Activated naive CD4-positive, alpha-beta T cell treated with anti-CD3 and anti-CD28 coated beads, Interleukin-2, amount 50 U/mL, for 24 hours (primary cell): ENCODE measurements around the gene HYLS1.

Source experiments
- H3K27ac Mint-ChIP-seq: one replicate; pipeline ENCODE4 v1.8.0; 2021; ENCODE audit warnings: mild to moderate bottlenecking, mixed read lengths
- H3K27me3 Mint-ChIP-seq: one replicate; pipeline ENCODE4 v1.8.0; 2021; ENCODE audit warnings: mixed read lengths
- H3K36me3 Mint-ChIP-seq: one replicate; pipeline ENCODE4 v1.8.0; 2021; ENCODE audit warnings: mixed read lengths
- H3K4me1 Mint-ChIP-seq: one replicate; pipeline ENCODE4 v1.8.0; 2021; ENCODE audit warnings: mixed read lengths
- H3K4me3 Mint-ChIP-seq: one replicate; pipeline ENCODE4 v1.8.0; 2021; ENCODE audit warnings: mild to moderate bottlenecking, mixed read lengths
- H3K9me3 Mint-ChIP-seq: one replicate; pipeline ENCODE4 v1.8.0; 2021; ENCODE audit warnings: mixed read lengths

The HYLS1 gene

GRCh38 chr11:125949271-125950177 lies 62.1 kb downstream of the HYLS1 start:
- no peaks in the 10 kb centered on the region for H3K27me3 Mint-ChIP-seq
- H3K4me3 Mint-ChIP-seq, result no peak overlapping the region
- H3K36me3 Mint-ChIP-seq, result no peaks in the 10 kb centered on the region
- no peaks in the 10 kb centered on the region for H3K4me1 Mint-ChIP-seq
- no peak overlapping the region for H3K27ac Mint-ChIP-seq
- no peaks in the 10 kb centered on the region for H3K9me3 Mint-ChIP-seq

DNA sequence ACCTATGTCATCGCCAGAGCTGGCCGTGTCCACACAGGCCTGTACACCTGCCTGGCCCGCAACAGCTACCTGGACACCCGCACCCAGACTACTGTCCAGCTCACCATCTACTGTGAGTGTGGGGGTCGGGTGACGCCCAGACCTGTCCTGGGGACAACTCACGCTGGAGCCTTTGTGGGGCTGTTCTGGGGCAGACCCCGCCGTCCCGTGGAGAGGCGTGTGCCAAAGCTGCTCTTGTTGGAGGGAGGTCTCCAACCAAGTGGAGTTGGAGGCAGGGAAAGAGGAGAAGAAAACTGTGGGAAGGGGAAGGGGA lies 62.7 kb downstream of the HYLS1 start:
- Mint-ChIP-seq H3K27me3 (no peaks in the 10 kb centered on the region), H3K36me3 (no peaks in the 10 kb centered on the region), H3K9me3 (no peaks in the 10 kb centered on the region), H3K4me1 (no peaks in the 10 kb centered on the region), H3K27ac (no peak overlapping the region), H3K4me3 (no peak overlapping the region)
